SW480 (cell line): ENCODE data around the gene MYD88.
A peak's percentile ranks its signal among the peaks of the same experiment; 100 is the strongest.
"Not testable (repeated sequence)": the region's sequence is repeated elsewhere in the genome, so short reads cannot be mapped to it uniquely, and the experiment has no call there.

Source experiments
- DNase-seq: peaks from one replicate; pipeline ENCODE4 v3.0.0-alpha.2; 2016; ENCODE audit warnings: low spot score

Gene MYD88

DNA sequence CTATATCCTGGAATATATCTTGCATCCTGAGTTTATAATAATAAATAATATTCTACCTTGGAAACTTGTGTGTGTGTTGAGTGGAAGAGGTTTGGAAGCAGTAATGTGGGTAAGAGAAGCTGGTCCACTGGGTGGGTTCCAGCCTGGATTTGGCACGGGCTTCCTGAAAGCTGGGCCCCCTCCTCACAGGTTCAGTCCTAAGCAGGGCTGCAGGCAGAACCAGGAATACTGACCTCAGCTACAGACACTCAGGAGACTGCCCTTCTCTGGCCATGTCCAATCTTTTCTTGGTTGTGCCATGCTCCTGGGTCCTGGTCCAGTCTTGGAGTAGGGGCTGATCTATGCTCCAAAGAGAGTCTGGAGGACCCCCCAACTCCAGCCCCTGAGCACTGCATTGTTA lies 4.5 kb downstream of the MYD88 start:
- no peak for DNase-seq

DNA sequence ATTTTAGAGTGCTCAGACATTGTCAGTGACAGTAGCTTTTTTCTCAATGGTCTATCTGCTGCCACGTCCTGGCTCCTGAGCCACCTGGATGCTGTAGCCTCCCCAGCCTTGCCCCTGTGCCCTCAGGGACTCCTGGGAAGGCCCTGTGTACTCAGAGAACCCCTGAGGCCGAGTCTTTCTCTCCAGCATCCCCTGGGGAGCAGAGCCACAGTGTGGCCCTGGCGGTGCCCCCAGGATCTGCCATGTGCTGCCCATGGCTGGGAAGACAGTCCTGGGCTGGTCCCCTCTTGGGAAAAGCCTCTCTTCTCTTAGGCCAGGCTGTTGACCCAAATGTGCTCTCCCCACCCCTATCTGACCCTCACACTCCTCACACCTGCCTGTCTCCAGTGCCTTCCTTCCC lies 5.0 kb downstream of the MYD88 start:
- no peak for DNase-seq

DNA sequence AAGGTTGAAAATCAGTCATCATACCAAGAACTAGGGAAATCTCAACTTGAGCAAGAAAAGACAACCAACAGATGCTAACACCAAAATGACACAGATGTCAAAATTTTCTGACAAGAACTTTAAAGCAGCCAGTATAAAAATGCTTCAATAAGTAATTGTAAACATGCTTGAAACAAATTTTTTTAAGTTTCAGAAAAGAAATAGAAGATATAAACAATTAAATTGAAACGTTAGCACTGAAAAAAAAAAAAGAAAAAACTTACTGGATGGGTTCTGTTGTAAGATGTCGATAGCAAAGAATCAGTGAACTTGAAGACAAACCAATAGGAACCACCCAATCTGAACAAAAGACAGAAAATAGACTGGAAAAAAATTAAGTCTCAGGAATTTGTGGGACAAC lies 8.0 kb downstream of the MYD88 start:
- DNase-seq: no peak

DNA sequence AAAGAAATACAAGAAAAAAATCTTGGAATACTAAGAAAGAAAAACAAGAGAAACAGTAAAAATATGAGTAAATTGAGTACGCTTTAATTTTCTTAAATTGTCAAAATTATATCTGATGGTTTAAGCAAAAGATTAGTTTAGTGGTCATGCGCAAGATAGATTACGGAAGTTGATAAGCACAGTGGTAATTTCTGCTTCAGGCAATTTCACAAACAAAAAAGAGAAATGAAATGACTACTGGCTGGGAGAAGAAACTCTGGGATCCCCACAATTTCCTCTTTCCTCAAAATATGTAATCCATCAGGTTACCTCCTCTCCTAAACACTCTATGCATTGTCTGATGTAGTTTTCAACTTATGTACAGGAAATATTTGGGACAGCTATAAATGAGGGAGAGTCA lies 9.0 kb downstream of the MYD88 start:
- no peak for DNase-seq

DNA sequence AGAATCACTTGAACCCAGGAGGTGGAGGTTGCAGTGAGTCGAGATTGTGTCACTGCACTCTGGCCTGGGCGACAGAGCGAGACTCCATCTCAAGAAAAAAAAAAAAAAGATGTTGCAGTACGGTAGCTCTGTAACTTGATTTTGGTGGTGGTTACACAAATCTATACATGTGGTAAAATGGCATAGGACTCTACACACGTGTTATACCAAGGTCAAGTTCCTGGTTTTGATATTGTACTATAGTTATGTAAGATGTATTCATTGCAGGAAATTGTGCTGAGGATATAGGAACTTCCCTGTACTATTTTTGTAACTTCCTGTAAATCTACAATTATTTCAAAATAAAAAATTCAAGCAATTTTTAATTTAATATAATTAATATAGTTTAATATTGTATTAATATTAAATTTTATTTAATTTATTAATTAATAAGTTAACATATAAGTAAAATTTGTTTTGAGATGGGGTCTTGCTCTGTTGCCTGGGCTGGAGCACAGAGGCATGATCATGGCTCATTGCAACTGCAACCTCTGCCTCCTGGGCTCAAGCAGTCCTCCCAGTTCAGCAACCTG lies 9.9 kb downstream of the MYD88 start:
- no peak for DNase-seq

DNA sequence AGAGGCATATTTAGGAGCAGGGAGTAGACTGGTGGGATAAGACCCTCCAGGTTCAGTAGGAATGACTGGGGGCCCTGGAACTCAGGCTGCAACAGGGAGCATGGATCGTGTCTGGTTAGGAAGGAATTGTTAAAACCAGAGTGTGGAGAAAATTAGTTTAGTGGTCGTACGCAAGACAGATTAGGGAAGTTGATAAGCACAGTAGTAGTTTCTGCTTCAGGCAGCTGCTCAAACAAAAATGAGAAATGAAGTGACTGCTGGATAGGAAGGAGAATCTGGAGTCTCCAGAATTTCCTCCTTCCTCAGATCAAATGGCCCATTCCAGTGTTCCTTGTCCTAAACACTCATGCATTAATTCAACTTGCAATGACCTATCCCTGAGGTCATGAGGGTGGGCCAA lies 11.2 kb downstream of the MYD88 start:
- no peak for DNase-seq

DNA sequence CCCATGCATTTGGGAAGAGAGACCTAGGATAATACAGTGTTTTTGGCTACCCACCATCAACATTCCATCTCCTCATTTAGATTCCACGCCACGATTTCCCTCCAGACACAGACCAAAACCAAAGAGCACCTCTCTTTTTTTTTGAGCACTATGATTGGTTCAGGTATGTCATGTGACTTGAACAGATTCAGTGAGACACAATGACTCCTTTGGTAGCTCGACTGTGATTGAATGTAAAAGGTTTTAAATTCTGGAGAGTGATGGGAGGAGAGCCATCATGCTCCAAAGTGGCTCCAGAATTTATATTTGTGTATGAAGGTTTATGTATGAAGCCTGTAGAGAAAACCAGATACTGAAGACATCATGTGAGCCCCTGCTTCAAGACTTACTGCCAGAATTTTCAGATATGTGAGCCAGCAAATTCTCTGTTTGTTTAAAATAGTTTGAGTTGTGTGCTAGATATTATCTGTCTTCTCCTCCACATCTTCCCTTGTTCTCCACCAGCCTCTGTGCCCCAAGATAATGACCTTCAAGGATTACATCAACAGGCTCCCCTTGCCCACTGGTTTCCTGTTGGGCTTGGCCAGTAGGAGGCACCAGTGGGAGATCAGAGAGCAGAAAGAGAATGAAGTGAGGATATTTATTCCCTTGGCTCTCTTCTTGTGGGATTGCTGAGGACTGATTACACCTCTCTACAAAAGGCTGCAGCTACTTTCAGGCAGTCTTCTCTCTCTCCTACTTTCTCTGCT lies 12.5 kb downstream of the MYD88 start:
- no peak for DNase-seq

DNA sequence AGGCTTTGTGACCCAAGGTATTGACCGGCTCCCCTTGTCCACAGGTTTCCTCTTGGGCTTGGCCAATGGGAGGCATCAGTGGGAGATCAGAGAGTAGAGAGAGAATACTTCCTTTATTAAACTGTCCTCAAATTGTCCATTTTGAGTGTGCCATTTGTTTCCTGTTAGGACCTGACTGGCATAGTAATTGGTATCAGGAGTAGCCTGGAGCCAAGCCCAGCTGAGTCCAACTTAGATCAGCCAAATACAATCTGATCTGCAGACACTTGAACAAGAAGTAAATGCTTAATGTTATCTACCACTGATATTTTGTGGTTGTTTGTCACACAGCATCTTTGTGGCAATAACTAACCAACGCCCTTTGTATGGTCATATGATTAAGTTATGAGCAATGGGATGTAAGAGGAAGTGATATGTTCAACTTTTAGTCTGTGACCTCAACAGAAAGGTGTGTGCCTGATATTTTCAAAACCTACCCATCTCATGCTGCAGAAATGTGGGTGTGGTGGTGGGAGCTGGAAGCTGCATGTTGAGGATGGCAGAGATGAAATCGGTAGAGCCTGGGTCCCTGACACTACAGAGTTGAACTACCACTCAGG lies 13.3 kb downstream of the MYD88 start:
- peak; percentile 88 for DNase-seq

DNA sequence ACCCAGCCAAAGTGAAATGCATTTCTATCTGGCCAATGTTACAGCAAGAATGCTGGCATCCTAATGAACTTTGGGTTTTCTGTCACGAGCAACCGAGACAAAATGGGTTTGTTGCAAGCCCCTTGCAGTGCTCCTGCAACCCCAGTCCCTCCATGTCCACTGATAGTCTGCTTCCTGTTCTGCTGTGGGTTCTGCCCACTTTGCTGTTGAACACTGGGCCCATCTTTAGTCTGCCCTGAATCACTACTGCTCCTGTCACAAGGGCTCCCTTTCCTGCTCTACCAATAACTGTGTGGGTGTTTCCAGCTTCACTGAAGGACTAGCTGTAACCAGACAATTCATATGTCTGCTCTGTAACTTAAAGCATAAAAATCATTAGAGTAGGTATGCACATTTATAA lies 14.1 kb downstream of the MYD88 start:
- DNase-seq: no peak

DNA sequence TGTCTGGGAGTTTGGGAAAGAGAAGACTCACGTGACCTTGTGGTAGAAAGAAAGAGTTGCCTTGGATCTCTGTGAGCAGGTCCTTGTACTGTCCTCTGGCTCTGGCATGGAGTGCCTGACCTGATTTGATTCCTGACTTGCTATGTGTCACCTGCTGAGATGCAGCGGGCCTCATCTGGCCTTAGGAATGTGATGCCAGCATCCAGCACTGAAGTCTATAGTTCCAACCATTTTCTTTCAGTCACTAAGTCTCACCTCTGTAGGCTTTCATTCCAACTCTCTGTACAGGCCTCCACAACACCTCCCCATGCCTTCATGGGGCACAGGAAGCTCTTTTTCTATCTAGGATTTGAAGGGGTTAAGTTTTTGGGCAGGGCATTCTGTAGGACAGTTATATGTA lies 14.8 kb downstream of the MYD88 start:
- DNase-seq: no peak

DNA sequence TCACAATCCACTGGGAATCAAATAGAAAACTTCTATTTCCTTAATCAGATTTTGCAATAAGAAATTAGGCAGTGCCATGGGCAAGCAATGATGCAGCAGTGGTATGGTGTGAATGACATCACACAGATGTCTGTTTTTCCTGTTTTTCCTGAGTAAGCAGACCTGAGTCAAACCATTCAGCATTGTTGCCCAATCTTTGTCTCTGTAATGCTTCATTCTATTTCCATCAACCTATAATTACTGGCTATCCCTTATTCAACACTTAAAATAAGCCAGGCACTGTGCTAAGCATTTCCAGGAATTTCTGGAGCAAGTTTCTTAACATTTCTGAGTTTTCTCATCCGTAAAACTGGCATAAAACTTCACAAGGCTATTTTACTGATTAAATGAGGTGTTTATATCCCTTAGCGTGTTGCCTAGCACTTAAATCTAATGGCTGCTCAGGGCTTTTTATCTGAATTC lies 15.6 kb downstream of the MYD88 start:
- no peak for DNase-seq

DNA sequence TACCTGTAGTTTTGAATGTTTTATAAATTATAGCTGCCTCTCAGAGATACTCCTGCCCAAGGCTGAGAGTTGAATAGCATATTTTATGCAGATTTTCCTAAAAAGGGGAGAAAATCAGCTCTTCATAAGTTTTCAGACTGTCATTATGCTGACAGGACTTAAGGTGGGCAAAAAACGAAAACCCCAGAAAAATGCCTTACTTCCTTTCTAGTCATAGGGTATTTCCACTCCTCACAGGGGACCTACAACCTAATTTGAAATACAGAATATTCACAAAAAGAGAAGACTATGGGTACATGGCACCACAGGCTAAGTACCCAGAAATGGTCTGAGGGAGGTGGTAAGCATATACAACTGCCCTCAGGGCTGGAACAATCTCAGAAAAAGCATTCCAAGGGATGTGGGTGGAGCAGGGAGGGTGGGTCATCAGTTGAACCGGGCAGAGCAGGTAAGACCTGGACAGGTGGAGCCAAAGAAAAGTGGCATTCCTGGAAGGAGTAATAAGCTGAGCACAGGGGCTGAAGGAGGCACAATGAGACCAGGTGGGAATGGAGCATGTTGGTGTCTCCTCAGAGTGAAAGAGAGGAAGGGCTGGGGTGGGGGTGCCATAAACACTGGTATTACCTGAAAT lies 16.3 kb downstream of the MYD88 start:
- no peak for DNase-seq

DNA sequence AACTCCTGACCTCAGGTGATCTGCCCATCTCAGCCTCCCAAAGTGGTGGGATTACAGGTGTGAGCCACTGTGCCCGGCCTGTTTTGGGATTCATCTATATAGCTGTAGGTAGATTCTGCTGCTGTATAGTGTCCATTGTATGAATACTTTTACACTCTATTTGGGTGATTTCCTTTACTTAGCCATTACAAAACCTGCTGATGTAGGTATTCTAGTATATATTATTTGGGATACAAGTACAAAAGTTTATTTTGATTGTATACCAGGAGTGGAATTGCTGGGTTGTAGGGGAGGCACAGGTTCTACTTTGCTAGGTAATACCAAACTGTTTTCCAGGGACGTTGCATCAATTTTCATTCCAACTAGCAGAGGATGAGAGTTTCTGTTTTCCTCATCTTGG lies 17.4 kb downstream of the MYD88 start:
- DNase-seq: no peak

DNA sequence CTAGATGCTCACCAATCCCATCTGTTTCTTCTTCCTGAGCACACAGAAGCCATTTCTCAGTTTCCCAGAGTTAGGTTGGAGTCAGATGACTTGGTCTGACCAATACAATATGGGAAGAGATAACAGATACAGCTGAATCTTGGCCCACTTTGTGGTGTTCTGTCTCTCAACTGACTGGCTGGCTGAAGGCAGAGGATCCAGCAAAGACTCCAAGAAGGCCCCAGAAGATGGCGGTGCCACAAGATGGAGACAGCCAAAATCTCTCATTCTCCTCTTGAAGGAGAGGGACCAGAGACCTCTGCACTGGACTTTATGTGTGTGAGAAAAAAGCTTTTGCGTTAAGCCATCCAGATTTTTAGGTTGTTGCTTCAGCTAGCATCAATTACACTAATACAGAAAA lies 18.7 kb downstream of the MYD88 start:
- DNase-seq: no peak

DNA sequence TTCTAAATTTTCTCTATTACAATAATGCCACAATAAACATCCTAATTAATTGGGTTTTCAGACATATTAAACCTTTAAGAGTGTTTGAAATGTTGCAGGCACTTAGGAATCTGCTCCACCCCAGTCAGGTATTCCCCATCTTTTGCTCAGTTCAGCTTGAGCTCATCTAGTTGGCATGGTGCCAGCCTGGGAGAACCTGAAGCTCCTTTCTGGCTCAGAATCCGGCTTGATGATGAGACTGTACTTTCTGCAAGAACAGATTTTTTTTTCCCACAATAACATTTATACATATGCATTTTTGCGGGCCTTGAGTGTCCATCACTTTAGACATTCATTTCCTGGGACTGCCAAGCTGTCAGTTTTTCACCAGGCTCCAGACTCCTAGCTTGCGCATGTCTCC lies 19.1 kb downstream of the MYD88 start:
- DNase-seq: no peak

DNA sequence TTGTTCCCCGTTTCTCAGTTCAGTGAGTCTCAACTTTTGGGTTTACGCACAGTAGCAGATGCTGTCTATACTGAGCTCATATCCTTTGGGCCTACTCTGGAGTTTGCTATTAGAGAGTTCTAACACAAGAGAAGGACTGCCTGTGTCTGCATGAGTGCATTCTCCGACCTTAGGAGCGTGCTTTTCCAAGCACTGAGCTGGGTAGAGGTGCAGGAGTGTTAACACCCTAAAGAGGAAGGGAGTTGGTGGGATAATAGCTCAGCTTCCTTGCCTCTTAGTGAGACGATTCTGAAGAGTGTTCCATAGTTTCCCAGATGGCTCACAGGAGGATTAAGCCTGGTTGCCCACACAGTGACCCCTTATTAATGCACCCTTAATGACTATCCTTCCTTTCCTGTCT lies 20.0 kb downstream of the MYD88 start:
- DNase-seq: no peak

DNA sequence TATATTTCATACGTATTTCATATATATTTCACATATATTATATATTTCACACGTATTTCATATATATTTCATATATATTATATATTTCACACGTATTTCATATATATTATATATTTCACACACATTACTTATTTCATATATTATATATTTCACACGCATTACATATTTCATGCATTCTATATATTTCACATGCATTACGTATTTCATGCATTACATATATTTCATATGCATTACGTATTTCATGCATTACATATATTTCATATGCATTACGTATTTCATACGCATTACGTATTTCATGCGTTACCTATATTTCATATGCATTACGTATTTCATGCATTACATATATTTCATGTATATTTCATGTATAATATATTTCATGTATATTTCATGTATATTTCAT lies 22.2 kb downstream of the MYD88 start:
- not testable (repeated sequence) for DNase-seq

DNA sequence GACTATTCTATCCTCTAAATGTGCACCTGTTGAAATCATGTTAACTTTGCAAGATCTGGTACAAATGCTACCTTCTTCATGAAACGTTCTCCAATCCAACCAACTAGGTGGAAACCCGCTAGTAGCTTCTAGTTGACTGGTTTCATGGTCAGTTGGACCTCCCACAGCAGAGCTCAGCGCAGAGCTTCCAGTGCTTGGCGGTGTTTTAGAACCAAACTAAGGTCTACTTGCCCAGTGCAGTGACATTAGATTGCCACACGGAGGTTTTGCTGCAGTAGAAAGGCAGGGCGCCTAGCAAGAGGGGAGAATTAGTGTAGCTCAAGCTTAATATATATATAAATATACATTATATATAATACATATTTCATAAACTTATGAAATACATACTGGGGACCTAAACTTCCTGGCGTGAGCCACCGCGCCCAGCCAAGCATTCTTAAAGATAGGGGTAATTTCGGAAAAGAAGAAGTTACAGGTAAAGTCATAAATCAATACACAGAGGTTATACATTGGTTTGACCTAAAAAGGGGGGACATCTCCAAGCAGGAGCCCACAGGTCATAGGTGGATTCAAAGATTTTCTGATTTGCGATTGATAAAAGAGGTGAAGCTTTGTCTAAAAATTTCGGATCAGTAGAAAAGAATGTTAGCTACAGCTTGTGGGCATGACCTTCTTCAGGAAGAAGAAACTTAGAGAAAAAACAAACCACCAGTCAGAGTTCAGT lies 24.8 kb downstream of the MYD88 start:
- peak; percentile 45 for DNase-seq

DNA sequence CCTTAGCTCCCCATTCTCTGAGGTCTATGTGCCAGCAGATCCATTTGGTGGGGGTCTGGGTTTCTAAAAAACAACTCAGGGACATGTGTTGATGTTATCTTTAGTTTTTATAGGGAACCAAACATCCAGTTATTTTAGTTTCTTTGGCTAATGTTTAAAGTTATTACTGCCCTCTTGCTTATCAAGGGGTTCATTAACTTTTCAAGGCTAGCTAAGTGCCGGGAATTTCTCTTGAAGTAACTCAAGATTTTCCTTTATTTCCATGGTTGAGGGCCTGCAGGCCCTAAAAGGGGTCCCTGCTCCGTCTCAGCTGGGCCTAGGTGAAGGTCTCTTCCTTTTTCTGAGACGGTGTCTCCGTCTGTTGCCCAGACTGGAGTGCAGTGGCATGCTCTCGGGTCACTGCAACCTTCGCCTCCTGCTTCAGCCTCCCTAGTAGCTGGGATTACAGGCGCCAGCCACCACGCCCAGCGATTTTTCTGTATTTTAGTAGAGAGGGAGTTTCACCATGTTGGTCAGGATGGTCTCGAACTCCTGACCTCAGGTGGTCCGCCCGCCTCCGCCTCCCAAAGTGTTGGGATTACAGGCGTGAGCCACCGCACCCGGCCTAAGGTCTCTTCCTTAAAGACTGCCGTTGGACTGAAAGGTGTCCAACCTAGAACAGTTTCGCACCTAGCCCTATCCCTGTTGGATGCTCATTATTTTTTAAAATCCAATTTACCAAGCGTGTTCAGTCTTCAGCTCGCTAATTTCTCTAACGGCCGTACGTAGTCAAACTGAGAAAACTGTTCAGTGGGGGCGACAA lies 25.6 kb downstream of the MYD88 start:
- DNase-seq: no peak

DNA sequence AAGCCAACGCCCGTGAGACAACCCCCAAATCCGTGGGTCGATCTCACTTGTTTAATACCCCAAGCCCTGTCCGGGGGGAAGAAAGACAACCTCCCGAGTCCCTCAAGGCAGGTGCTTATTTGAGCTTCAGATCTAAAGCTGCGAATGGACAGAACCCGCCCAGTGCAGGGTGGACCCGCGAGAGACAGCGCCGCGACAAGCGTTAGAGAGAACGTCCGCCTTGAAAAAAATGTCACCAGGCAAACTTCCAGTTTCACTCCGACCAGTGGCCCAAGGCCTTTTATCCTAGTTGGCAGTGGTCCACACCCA lies 26.1 kb downstream of the MYD88 start:
- DNase-seq: no peak

DNA sequence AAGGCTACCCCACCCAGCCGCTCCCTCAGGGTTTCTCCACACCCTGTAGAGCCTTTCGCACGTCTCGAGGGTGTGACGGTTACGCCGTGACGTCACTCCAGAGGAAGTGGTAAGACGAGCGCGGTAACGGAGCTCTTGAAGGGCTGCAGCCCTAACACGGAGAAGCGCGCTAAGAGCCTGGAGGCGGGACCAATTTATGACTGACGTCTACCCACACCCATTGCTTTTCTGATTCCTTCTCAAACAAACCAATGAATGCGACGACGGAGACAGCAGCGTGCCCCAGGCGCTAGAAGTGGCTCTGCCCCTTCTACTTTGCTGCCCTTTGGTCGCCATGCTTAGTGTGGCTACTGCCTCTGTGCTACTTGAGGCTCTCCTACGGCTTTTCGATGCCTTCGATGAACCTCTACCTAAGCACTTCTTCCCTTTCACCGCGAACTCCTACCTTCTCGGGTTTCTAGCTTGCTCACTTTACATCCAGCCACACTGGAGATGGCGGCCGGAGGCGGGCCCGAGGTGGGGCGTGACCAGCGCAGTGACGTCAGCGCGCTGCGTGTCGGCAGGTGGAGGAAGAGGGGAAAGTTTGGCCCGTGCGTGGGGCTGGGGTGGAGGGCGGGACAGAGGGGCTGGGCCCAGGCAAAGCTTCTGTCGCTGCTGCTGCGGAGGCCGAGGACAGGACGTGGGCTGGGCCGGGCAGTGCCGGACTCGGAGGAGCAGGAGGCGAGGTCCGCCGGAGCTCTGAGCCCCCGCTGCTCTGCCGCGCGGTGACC lies 26.7 kb downstream of the MYD88 start, which contains the start of gene OXSR1:
Gene OXSR1 (plus strand): TSS at position 586 of the 770 bp plus-strand sequence. CDS start 340 bp downstream, outside the sequence.
- DNase-seq: peak; percentile 100
